ENCODE measurements around the gene PNMA8C. TPM values are rescaled to one million over a fixed set of nuclear protein-coding genes. Genes with fewer than 3 reads are reported as not detected.

The PNMA8C gene
- total and polyA plus RNA-seq, 2 experiments from 2014 or later, result 0.44 to 2.3 TPM

DNA sequence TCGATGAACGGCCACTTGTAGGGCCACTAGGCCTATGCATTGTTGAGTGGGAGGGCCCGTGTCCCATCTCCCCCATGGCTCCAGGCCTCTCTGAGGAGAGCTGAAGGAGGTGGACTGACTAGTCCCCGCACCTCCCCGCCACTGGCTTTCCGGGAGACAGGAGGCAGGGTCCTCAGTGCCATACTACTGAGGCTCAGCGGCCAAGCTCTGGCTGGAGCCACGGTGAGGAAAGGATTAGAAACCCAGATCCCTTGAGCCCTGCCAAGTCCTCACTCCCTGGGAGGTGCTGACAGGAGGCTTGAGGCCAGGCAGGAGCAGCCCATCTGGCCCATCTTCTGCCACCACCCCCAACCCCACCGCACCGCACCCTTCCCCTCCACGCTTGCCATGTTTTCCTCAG, 44.3 kb downstream of the PNMA8C start:
- peaks cover 20% of the 10 kb centered on the region for H4K20me1 ChIP-seq (replicated peaks; ENCODE audit: insufficient read depth)
- no peak for DNase-seq (ENCODE audit: low spot score)

More for the DNA sequence above, 44.3 kb downstream of the PNMA8C start:
- no peak for ATAC-seq
- no peaks in the 10 kb centered on the region for H3K9me2 ChIP-seq (ENCODE audit: insufficient read depth)
- H3F3A ChIP-seq (replicated peaks; ENCODE audit: low read depth), result no peaks in the 10 kb centered on the region
- TF ChIP-seq STAT1 (IDR thresholded peaks at IDR 0.05; ENCODE audit: unreplicated experiment) (no peak), JUNB (IDR thresholded peaks at IDR 0.05; ENCODE audit: unreplicated experiment) (no peak), EZH2phosphoT487 (IDR thresholded peaks at IDR 0.05; ENCODE audit: unreplicated experiment) (no peak), EZH2 (IDR thresholded peaks at IDR 0.05; ENCODE audit: low read depth, unreplicated experiment) (no peak), ZNF114 (CRISPR knock-in tag; IDR thresholded peaks at IDR 0.05) (no peak), NANOG (IDR thresholded peaks at IDR 0.05; ENCODE audit: borderline replicate concordance) (no peak), POLR2AphosphoS5 (IDR thresholded peaks at IDR 0.05; ENCODE audit: low read depth) (no peak), ZNF331 (CRISPR knock-in tag; IDR thresholded peaks at IDR 0.05; ENCODE audit: low read depth) (no peak), CREB1 (CRISPR knock-in tag; IDR thresholded peaks at IDR 0.05; ENCODE audit: low read depth) (no peak)
- TF ChIP-seq, protein P1, sequence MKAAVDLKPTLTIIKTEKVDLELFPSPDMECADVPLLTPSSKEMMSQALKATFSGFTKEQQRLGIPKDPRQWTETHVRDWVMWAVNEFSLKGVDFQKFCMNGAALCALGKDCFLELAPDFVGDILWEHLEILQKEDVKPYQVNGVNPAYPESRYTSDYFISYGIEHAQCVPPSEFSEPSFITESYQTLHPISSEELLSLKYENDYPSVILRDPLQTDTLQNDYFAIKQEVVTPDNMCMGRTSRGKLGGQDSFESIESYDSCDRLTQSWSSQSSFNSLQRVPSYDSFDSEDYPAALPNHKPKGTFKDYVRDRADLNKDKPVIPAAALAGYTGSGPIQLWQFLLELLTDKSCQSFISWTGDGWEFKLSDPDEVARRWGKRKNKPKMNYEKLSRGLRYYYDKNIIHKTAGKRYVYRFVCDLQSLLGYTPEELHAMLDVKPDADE (IDR thresholded peaks at IDR 0.05), result no peak
- TF ChIP-seq, protein P2, sequence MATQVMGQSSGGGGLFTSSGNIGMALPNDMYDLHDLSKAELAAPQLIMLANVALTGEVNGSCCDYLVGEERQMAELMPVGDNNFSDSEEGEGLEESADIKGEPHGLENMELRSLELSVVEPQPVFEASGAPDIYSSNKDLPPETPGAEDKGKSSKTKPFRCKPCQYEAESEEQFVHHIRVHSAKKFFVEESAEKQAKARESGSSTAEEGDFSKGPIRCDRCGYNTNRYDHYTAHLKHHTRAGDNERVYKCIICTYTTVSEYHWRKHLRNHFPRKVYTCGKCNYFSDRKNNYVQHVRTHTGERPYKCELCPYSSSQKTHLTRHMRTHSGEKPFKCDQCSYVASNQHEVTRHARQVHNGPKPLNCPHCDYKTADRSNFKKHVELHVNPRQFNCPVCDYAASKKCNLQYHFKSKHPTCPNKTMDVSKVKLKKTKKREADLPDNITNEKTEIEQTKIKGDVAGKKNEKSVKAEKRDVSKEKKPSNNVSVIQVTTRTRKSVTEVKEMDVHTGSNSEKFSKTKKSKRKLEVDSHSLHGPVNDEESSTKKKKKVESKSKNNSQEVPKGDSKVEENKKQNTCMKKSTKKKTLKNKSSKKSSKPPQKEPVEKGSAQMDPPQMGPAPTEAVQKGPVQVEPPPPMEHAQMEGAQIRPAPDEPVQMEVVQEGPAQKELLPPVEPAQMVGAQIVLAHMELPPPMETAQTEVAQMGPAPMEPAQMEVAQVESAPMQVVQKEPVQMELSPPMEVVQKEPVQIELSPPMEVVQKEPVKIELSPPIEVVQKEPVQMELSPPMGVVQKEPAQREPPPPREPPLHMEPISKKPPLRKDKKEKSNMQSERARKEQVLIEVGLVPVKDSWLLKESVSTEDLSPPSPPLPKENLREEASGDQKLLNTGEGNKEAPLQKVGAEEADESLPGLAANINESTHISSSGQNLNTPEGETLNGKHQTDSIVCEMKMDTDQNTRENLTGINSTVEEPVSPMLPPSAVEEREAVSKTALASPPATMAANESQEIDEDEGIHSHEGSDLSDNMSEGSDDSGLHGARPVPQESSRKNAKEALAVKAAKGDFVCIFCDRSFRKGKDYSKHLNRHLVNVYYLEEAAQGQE (IDR thresholded peaks at IDR 0.05; ENCODE audit: unreplicated experiment), result no peak
- TF ChIP-seq, protein P3, sequence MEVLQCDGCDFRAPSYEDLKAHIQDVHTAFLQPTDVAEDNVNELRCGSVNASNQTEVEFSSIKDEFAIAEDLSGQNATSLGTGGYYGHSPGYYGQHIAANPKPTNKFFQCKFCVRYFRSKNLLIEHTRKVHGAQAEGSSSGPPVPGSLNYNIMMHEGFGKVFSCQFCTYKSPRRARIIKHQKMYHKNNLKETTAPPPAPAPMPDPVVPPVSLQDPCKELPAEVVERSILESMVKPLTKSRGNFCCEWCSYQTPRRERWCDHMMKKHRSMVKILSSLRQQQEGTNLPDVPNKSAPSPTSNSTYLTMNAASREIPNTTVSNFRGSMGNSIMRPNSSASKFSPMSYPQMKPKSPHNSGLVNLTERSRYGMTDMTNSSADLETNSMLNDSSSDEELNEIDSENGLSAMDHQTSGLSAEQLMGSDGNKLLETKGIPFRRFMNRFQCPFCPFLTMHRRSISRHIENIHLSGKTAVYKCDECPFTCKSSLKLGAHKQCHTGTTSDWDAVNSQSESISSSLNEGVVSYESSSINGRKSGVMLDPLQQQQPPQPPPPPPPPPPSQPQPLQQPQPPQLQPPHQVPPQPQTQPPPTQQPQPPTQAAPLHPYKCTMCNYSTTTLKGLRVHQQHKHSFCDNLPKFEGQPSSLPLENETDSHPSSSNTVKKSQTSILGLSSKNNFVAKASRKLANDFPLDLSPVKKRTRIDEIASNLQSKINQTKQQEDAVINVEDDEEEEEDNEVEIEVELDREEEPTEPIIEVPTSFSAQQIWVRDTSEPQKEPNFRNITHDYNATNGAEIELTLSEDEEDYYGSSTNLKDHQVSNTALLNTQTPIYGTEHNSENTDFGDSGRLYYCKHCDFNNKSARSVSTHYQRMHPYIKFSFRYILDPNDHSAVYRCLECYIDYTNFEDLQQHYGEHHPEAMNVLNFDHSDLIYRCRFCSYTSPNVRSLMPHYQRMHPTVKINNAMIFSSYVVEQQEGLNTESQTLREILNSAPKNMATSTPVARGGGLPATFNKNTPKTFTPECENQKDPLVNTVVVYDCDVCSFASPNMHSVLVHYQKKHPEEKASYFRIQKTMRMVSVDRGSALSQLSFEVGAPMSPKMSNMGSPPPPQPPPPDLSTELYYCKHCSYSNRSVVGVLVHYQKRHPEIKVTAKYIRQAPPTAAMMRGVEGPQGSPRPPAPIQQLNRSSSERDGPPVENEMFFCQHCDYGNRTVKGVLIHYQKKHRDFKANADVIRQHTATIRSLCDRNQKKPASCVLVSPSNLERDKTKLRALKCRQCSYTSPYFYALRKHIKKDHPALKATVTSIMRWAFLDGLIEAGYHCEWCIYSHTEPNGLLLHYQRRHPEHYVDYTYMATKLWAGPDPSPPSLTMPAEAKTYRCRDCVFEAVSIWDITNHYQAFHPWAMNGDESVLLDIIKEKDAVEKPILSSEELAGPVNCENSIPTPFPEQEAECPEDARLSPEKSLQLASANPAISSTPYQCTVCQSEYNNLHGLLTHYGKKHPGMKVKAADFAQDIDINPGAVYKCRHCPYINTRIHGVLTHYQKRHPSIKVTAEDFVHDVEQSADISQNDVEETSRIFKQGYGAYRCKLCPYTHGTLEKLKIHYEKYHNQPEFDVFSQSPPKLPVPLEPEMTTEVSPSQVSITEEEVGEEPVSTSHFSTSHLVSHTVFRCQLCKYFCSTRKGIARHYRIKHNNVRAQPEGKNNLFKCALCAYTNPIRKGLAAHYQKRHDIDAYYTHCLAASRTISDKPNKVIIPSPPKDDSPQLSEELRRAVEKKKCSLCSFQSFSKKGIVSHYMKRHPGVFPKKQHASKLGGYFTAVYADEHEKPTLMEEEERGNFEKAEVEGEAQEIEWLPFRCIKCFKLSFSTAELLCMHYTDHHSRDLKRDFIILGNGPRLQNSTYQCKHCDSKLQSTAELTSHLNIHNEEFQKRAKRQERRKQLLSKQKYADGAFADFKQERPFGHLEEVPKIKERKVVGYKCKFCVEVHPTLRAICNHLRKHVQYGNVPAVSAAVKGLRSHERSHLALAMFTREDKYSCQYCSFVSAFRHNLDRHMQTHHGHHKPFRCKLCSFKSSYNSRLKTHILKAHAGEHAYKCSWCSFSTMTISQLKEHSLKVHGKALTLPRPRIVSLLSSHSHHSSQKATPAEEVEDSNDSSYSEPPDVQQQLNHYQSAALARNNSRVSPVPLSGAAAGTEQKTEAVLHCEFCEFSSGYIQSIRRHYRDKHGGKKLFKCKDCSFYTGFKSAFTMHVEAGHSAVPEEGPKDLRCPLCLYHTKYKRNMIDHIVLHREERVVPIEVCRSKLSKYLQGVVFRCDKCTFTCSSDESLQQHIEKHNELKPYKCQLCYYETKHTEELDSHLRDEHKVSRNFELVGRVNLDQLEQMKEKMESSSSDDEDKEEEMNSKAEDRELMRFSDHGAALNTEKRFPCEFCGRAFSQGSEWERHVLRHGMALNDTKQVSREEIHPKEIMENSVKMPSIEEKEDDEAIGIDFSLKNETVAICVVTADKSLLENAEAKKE (CRISPR knock-in tag; IDR thresholded peaks at IDR 0.05), result no peak
- TF ChIP-seq, protein P4, sequence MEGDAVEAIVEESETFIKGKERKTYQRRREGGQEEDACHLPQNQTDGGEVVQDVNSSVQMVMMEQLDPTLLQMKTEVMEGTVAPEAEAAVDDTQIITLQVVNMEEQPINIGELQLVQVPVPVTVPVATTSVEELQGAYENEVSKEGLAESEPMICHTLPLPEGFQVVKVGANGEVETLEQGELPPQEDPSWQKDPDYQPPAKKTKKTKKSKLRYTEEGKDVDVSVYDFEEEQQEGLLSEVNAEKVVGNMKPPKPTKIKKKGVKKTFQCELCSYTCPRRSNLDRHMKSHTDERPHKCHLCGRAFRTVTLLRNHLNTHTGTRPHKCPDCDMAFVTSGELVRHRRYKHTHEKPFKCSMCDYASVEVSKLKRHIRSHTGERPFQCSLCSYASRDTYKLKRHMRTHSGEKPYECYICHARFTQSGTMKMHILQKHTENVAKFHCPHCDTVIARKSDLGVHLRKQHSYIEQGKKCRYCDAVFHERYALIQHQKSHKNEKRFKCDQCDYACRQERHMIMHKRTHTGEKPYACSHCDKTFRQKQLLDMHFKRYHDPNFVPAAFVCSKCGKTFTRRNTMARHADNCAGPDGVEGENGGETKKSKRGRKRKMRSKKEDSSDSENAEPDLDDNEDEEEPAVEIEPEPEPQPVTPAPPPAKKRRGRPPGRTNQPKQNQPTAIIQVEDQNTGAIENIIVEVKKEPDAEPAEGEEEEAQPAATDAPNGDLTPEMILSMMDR (conservative IDR thresholded peaks at IDR 0.05; ENCODE audit: low read depth in 2 of 2), result no peak
- H3K36me3 ChIP-seq (ENCODE audit: insufficient read depth), result peaks cover 5% of the 10 kb centered on the region
- H3K4me1 ChIP-seq (ENCODE audit: insufficient read depth), result no peaks in the 10 kb centered on the region
- H2AFZ ChIP-seq, result no peak overlapping the region
- peaks cover 79% of the 10 kb centered on the region for H3K36me3 Mint-ChIP-seq (ENCODE audit: low read depth)
- no peak overlapping the region for H3K4me2 ChIP-seq
- no peak overlapping the region for H3K4me3 ChIP-seq
- peaks cover 5% of the 10 kb centered on the region for H3K27me3 Mint-ChIP-seq (ENCODE audit: insufficient read depth, low read depth, poor library complexity)
- no peak overlapping the region for H3K27ac ChIP-seq (ENCODE audit: low read depth)
- H3K27ac Mint-ChIP-seq, result no peak overlapping the region
- H3K27me3 ChIP-seq (ENCODE audit: insufficient read depth), result no peaks in the 10 kb centered on the region
- H3K4me1 Mint-ChIP-seq, result no peaks in the 10 kb centered on the region
- peaks cover 19% of the 10 kb centered on the region for H3K79me2 ChIP-seq (replicated peaks; ENCODE audit: insufficient read depth)
- H3K9me3 Mint-ChIP-seq, result no peaks in the 10 kb centered on the region
- no peak overlapping the region for H3K4me3 Mint-ChIP-seq
